K562 (cell line): ENCODE measurements around the gene ARAF. TPM values are rescaled to one million over a fixed set of nuclear protein-coding genes. Genes with fewer than 3 reads are reported as not detected.
A peak's percentile ranks its signal among the peaks of the same experiment; 100 is the strongest.

Experiments used
- FOXJ3 ChIP-seq: sonication (generic); formaldehyde crosslinking; IDR thresholded peaks from 2 replicates; pipeline ENCODE4 v1.4.0; 2020; ENCODE audit warnings: mild to moderate bottlenecking, missing genetic modification reagents
- HCFC1 ChIP-seq: IDR thresholded peaks from 2 replicates; pipeline ENCODE4 v1.6.1; 2012; ENCODE audit warnings: low read depth, low read length, improper control_type of control experiment
- HDAC3 ChIP-seq: fragments of 450-650 bp; IDR thresholded peaks from 2 replicates; pipeline ENCODE4 v1.6.1; 2018; ENCODE audit warnings: borderline replicate concordance, mild to moderate bottlenecking, moderate library complexity; ENCODE audit not compliant: partially characterized antibody
- HNRNPK ChIP-seq: fragments of 200-400 bp; formaldehyde crosslinking; IDR thresholded peaks from one replicate; pipeline ENCODE4 v1.6.1; 2018; ENCODE audit warnings: mild to moderate bottlenecking, low read depth, low read length; ENCODE audit not compliant: poor library complexity, severe bottlenecking
- IFI16 ChIP-seq: fragments of 250-450 bp; sonication (Bioruptor Pico); IDR thresholded peaks from 2 replicates; pipeline ENCODE4 v2.1.2; 2022; ENCODE audit warnings: mild to moderate bottlenecking, inconsistent platforms
- KAT7 ChIP-seq: sonication (generic); formaldehyde crosslinking; IDR thresholded peaks from 2 replicates; pipeline ENCODE4 v1.8.0; 2022; ENCODE audit warnings: missing genetic modification reagents, mild to moderate bottlenecking, borderline replicate concordance
- KDM4B ChIP-seq, 2 experiments: fragments of 450-650 bp in 1 of 2; sonication (generic) in 1 of 2; IDR thresholded peaks; 2 replicates each; pipeline ENCODE4 v1.6.1; 2016 to 2017; ENCODE audit warnings: borderline replicate concordance in 2 of 2, antibody characterized with exemption in 1 of 2, low read depth in 1 of 2, mild to moderate bottlenecking in 1 of 2
- MEF2D ChIP-seq: conservative IDR thresholded peaks from 2 replicates; pipeline ENCODE4 v1.6.1; 2016; ENCODE audit warnings: low read depth, missing genetic modification characterization, missing compliant biosample characterization
- MNT ChIP-seq, 2 experiments: fragments of 450-650 bp; conservative IDR thresholded peaks; 2 replicates each; pipeline ENCODE4 v1.6.1; 2017; ENCODE audit warnings: mild to moderate bottlenecking in 2 of 2, moderate library complexity in 2 of 2
- NFRKB ChIP-seq: fragments of 450-650 bp; IDR thresholded peaks from 2 replicates; pipeline ENCODE4 v1.6.1; 2016; ENCODE audit warnings: low read depth
- NR2C1 ChIP-seq, 2 experiments: fragments of 450-650 bp; IDR thresholded peaks; 2 replicates each; pipeline ENCODE4 v1.6.1; 2017; ENCODE audit warnings: mild to moderate bottlenecking in 2 of 2, antibody characterized with exemption in 1 of 2, inconsistent platforms in 1 of 2, missing compliant biosample characterization in 1 of 2, missing genetic modification characterization in 1 of 2
- NRF1 ChIP-seq, 2 experiments: fragments of 450-650 bp; IDR thresholded peaks in 1 of 2; conservative IDR thresholded peaks in 1 of 2; 2 replicates each; pipeline ENCODE4 v1.6.1; 2014; ENCODE audit warnings: mild to moderate bottlenecking in 2 of 2
- PKNOX1 ChIP-seq: fragments of 450-650 bp; IDR thresholded peaks from 2 replicates; pipeline ENCODE4 v1.6.1; 2016
- PML ChIP-seq: IDR thresholded peaks from 2 replicates; pipeline ENCODE4 v1.6.1; 2012; ENCODE audit warnings: low read length, inconsistent platforms
- PREB ChIP-seq: sonication (generic); formaldehyde crosslinking; IDR thresholded peaks from 2 replicates; pipeline ENCODE4 v1.8.1; 2023; ENCODE audit warnings: mild to moderate bottlenecking, missing genetic modification reagents
- RNF2 ChIP-seq: sonication (generic); IDR thresholded peaks from 2 replicates; pipeline ENCODE4 v1.6.1; 2016
- SMARCA4 ChIP-seq: fragments of 450-650 bp; IDR thresholded peaks from 2 replicates; pipeline ENCODE4 v1.6.1; 2016
- TCFL5 ChIP-seq: fragments of 250-450 bp; sonication (Bioruptor Pico); conservative IDR thresholded peaks from 2 replicates; pipeline ENCODE4 v1.6.1; 2021; ENCODE audit warnings: mild to moderate bottlenecking, moderate library complexity, matching md5 sums
- TEAD4 ChIP-seq, 2 experiments: sonication (generic) in 1 of 2; formaldehyde crosslinking in 1 of 2; IDR thresholded peaks; 2 replicates each; pipeline versions ENCODE4 v1.6.1 to v1.8.0; 2012 to 2022; ENCODE audit warnings: borderline replicate concordance in 1 of 2, inconsistent platforms in 1 of 2, low read length in 1 of 2, mild to moderate bottlenecking in 1 of 2, missing genetic modification reagents in 1 of 2
- ZBTB43 ChIP-seq: sonication (generic); formaldehyde crosslinking; IDR thresholded peaks from 2 replicates; pipeline ENCODE4 v1.8.0; 2023; ENCODE audit warnings: mild to moderate bottlenecking, missing genetic modification reagents
- ZC3H8 ChIP-seq: fragments of 450-650 bp; IDR thresholded peaks from 2 replicates; pipeline ENCODE4 v1.6.1; 2017
- ZNF133 ChIP-seq: fragments of 250-450 bp; sonication (Bioruptor Pico); IDR thresholded peaks from 2 replicates; pipeline ENCODE4 v1.4.0; 2020; ENCODE audit warnings: mild to moderate bottlenecking
- ZNF444 ChIP-seq: fragments of 250-450 bp; sonication (Bioruptor Pico); IDR thresholded peaks from 2 replicates; pipeline ENCODE4 v1.4.0; 2020; ENCODE audit warnings: mild to moderate bottlenecking, moderate library complexity
- ZNF583 ChIP-seq: fragments of 250-450 bp; sonication (Bioruptor Pico); IDR thresholded peaks from 2 replicates; pipeline ENCODE4 v1.4.0; 2020
- ZNF696 ChIP-seq: fragments of 250-450 bp; sonication (Bioruptor Pico); conservative IDR thresholded peaks from 2 replicates; pipeline ENCODE4 v1.4.0; 2020; ENCODE audit warnings: mild to moderate bottlenecking, moderate library complexity
- polyA plus RNA-seq, 8 experiments: library from polyadenylated mRNA; depleted of rRNA in 4 of 8; stranded (reverse) in 5 of 8; unstranded in 3 of 8; fragments of >200 nt; fragmentation: Nextera tagmentation in 2 of 8; fragmentation: Illumina TruSeq in 1 of 8; extraction: Ambion mirVana in 2 of 8; extraction: Trizol in 1 of 8; gene quantifications; 2 replicates each; pipeline versions ENCODE4 v1.2.1 to v1.2.3, GENCODE V29; 2011 to 2014; ENCODE audit warnings: inconsistent platforms in 1 of 8, missing spikeins in 1 of 8
- total RNA-seq, 7 experiments: library from RNA; depleted of rRNA in 6 of 7; stranded (reverse); fragments of >200 nt in 6 of 7; fragmentation: Illumina TruSeq in 2 of 7; extraction: Trizol in 2 of 7; gene quantifications; 2 replicates each; pipeline versions ENCODE4 v1.2.1 to v1.2.3, GENCODE V29; 2011 to 2021; ENCODE audit warnings: low replicate concordance in 1 of 7

ARAF gene
- total and polyA plus RNA-seq, 9 of the 15 experiments (the other 6 are each of a cell fraction or from before 2014, with no cell fraction given): 5.5 to 70.0 (median 29.4) TPM

- peak; percentile 57 for TF ChIP-seq NFRKB
- peak; percentile 99 for TF ChIP-seq PKNOX1
- no peak for TF ChIP-seq FOXJ3 (CRISPR knock-in tag)
- TF ChIP-seq MEF2D (tag): no peak
- TF ChIP-seq ZNF133 (CRISPR knock-in tag): no peak
- TF ChIP-seq TEAD4 (IDR thresholded peaks at IDR 0.05; ENCODE audit: low read length): peak; percentile 7; the same call in 1 of the 2 replicates
- no peak for TF ChIP-seq TEAD4 (CRISPR knock-in tag; IDR thresholded peaks at IDR 0.05; ENCODE audit: borderline replicate concordance)
- no peak for TF ChIP-seq ZNF696 (CRISPR knock-in tag)
- no peak for TF ChIP-seq TCFL5 (CRISPR knock-in tag)
- TF ChIP-seq NR2C1 (IDR thresholded peaks at IDR 0.05): peak; percentile 66
- peak; percentile 58; the same call in 1 of the 2 replicates for TF ChIP-seq NR2C1 (tag; IDR thresholded peaks at IDR 0.05)
- TF ChIP-seq ZNF583: no peak
- TF ChIP-seq ZNF444 (CRISPR knock-in tag): no peak
- no peak for TF ChIP-seq ZBTB43 (CRISPR knock-in tag)
- TF ChIP-seq MNT (conservative IDR thresholded peaks at IDR 0.05): peak; percentile 60 to 73
- no peak for TF ChIP-seq KAT7 (CRISPR knock-in tag)
- peak; percentile 38 for TF ChIP-seq HCFC1
- peak; percentile 33 for TF ChIP-seq PML
- TF ChIP-seq NRF1 (conservative IDR thresholded peaks at IDR 0.05 in 1 of 2, IDR thresholded peaks at IDR 0.05 in 1 of 2): peak; percentile 94 to 95
- no peak for TF ChIP-seq SMARCA4
- TF ChIP-seq HNRNPK: no peak
- TF ChIP-seq RNF2: peak; percentile 55; the same call in 1 of the 2 replicates
- TF ChIP-seq PREB (CRISPR knock-in tag): 0 out of 2 replicates have a peak, but pooled peaks have one; percentile 49
- no peak for TF ChIP-seq ZC3H8
- TF ChIP-seq IFI16: no peak
- TF ChIP-seq KDM4B (IDR thresholded peaks at IDR 0.05; ENCODE audit: borderline replicate concordance in 2 of 2, low read depth in 1 of 2): peak in 1 of 2 experiments; percentile 78; a peak in 1 of 4 replicates
- no peak for TF ChIP-seq HDAC3
Observed at GRCh38 chrX:47560934-47561658, at the start of gene ARAF (continued).
